K562 (cell line): ENCODE measurements around the gene LENG8. TPM values are rescaled to one million over a fixed set of nuclear protein-coding genes. Genes with fewer than 3 reads are reported as not detected.

ENCODE experiments used
- HMGN3 ChIP-seq: IDR thresholded peaks from 2 replicates; pipeline ENCODE4 v1.6.1; 2011; ENCODE audit warnings: borderline replicate concordance, low read depth, mild to moderate bottlenecking, mixed read lengths, low read length; ENCODE audit not compliant: insufficient read length; ENCODE audit errors: extremely low read depth
- POLR2H ChIP-seq: IDR thresholded peaks from 2 replicates; pipeline ENCODE4 v1.6.1; 2016; ENCODE audit warnings: missing genetic modification characterization, low read depth, mild to moderate bottlenecking, control low read depth, missing compliant biosample characterization, moderate library complexity
- SETDB1 ChIP-seq: IDR thresholded peaks from one replicate; pipeline ENCODE4 v1.6.1; 2012; ENCODE audit warnings: low read length, control low read depth, inconsistent platforms
- SMARCA5 ChIP-seq: fragments of 450-650 bp; IDR thresholded peaks from 2 replicates; pipeline ENCODE4 v1.6.1; 2016
- TFAM ChIP-seq: fragments of 250-450 bp; sonication (Bioruptor Pico); conservative IDR thresholded peaks from 2 replicates; pipeline ENCODE4 v1.5.0; 2021; ENCODE audit warnings: mild to moderate bottlenecking, moderate library complexity
- XRCC5 ChIP-seq: fragments of 200-400 bp; formaldehyde crosslinking; IDR thresholded peaks from 2 replicates; pipeline ENCODE4 v1.6.1; 2017; ENCODE audit warnings: low read depth, mild to moderate bottlenecking, low read length
- YY1 ChIP-seq, 3 experiments: IDR thresholded peaks; 2 replicates each; pipeline ENCODE4 v1.6.1; 2011; ENCODE audit warnings: low read length in 2 of 3, mild to moderate bottlenecking in 2 of 3, moderate library complexity in 2 of 3, borderline replicate concordance in 1 of 3, control low read depth in 1 of 3, low read depth in 1 of 3; ENCODE audit not compliant: insufficient read depth in 3 of 3, insufficient replicate concordance in 2 of 3, control insufficient read depth in 1 of 3, insufficient read length in 1 of 3; ENCODE audit errors: extremely low read depth in 1 of 3
- ZNF197 ChIP-seq: fragments of 200-800 bp; sonication (Bioruptor generic); IDR thresholded peaks from 2 replicates; pipeline ENCODE4 v1.6.1; 2016; ENCODE audit warnings: low read depth, missing genetic modification characterization, missing compliant biosample characterization
- ZNF282 ChIP-seq: sonication (generic); formaldehyde crosslinking; IDR thresholded peaks from 2 replicates; pipeline ENCODE4 v1.8.1; 2023; ENCODE audit warnings: missing genetic modification reagents
- ZNF384 ChIP-seq: IDR thresholded peaks from 2 replicates; pipeline ENCODE4 v1.6.1; 2012; ENCODE audit warnings: low read depth, low read length, improper control_type of control experiment
- ZNF41 ChIP-seq: fragments of 250-450 bp; sonication (Bioruptor Pico); conservative IDR thresholded peaks from 2 replicates; pipeline ENCODE4 v1.4.0; 2020; ENCODE audit warnings: mild to moderate bottlenecking
- polyA plus RNA-seq, 8 experiments: library from polyadenylated mRNA; depleted of rRNA in 4 of 8; stranded (reverse) in 5 of 8; unstranded in 3 of 8; fragments of >200 nt; fragmentation: Nextera tagmentation in 2 of 8; fragmentation: Illumina TruSeq in 1 of 8; extraction: Ambion mirVana in 2 of 8; extraction: Trizol in 1 of 8; gene quantifications; 2 replicates each; pipeline versions ENCODE4 v1.2.1 to v1.2.3, GENCODE V29; 2011 to 2014; ENCODE audit warnings: inconsistent platforms in 1 of 8, missing spikeins in 1 of 8
- total RNA-seq, 7 experiments: library from RNA; depleted of rRNA in 6 of 7; stranded (reverse); fragments of >200 nt in 6 of 7; fragmentation: Illumina TruSeq in 2 of 7; extraction: Trizol in 2 of 7; gene quantifications; 2 replicates each; pipeline versions ENCODE4 v1.2.1 to v1.2.3, GENCODE V29; 2011 to 2021; ENCODE audit warnings: low replicate concordance in 1 of 7
- TF ChIP-seq, protein P1 (sequence below): fragments of 200-600 bp; sonication (generic); IDR thresholded peaks from one replicate; pipeline ENCODE4 v1.6.1; 2012; ENCODE audit warnings: mild to moderate bottlenecking, low read depth, low read length, inconsistent platforms
- TF ChIP-seq, protein P2 (sequence below): sonication (generic); formaldehyde crosslinking; IDR thresholded peaks from 2 replicates; pipeline ENCODE4 v1.8.0; 2022; ENCODE audit warnings: mild to moderate bottlenecking, low read depth, missing genetic modification reagents

LENG8 gene
- total and polyA plus RNA-seq, 9 of the 15 experiments (the other 6 are each of a cell fraction or from before 2014, with no cell fraction given) = 0.74 to 146 (median 28.1) TPM

DNA sequence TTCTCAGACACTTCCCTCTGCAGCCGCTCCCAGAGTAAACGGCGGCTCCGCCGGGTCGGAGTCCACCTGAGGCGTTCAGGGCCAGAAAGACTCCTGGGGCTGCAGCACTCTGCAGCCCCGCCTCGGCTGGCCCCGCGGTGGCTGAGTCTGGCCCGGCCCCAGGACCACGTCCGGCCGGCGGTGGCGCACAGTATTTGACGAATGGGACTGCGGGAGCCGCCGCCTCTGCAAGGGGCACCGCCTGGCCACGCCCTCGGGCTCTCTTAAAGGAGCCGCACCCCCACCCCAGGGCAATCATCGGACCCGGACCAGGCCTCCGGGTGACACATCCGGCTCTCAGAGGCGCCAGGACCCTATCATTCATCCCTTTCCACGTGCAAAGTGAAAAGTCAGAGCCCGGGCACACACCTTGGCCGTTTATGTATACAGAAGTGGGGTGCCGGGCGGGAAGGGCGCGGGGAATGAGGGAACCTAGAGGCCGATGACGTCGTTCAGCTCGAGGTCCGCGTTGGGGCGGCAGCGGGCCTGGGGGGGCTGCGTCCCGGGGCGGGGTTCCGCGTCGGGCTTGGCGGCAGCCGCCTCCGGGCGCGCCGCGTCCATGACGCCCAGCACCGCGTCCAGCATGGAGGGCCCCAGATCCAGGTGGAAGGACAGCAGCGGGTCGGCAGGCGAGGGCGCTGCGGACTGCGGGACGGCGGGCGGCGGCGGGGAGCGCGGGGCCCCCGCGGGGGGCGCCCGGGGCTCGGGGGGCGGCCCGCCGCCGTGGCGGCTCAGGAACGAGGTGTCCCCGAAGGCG is 15.8 kb downstream of the LENG8 start (continued):
- TF ChIP-seq HMGN3 (peak; percentile 48), ZNF41 (CRISPR knock-in tag) (no peak), ZNF197 (CRISPR knock-in tag) (no peak), ZNF282 (no peak), POLR2H (tag) (no peak), SETDB1 (no peak), TFAM (CRISPR knock-in tag) (no peak), XRCC5 (0 out of 2 replicates have a peak, but pooled peaks have one; percentile 56), YY1 (IDR thresholded peaks at IDR 0.05; ENCODE audit: borderline replicate concordance in 1 of 3, control insufficient read depth in 1 of 3, extremely low read depth in 1 of 3, insufficient read depth in 3 of 3, insufficient read length in 1 of 3, insufficient replicate concordance in 2 of 3, low read depth in 1 of 3, low read length in 2 of 3) (no peak), SMARCA5 (no peak), ZNF384 (0 out of 2 replicates have a peak, but pooled peaks have one; percentile 9)
- TF ChIP-seq, protein P1, sequence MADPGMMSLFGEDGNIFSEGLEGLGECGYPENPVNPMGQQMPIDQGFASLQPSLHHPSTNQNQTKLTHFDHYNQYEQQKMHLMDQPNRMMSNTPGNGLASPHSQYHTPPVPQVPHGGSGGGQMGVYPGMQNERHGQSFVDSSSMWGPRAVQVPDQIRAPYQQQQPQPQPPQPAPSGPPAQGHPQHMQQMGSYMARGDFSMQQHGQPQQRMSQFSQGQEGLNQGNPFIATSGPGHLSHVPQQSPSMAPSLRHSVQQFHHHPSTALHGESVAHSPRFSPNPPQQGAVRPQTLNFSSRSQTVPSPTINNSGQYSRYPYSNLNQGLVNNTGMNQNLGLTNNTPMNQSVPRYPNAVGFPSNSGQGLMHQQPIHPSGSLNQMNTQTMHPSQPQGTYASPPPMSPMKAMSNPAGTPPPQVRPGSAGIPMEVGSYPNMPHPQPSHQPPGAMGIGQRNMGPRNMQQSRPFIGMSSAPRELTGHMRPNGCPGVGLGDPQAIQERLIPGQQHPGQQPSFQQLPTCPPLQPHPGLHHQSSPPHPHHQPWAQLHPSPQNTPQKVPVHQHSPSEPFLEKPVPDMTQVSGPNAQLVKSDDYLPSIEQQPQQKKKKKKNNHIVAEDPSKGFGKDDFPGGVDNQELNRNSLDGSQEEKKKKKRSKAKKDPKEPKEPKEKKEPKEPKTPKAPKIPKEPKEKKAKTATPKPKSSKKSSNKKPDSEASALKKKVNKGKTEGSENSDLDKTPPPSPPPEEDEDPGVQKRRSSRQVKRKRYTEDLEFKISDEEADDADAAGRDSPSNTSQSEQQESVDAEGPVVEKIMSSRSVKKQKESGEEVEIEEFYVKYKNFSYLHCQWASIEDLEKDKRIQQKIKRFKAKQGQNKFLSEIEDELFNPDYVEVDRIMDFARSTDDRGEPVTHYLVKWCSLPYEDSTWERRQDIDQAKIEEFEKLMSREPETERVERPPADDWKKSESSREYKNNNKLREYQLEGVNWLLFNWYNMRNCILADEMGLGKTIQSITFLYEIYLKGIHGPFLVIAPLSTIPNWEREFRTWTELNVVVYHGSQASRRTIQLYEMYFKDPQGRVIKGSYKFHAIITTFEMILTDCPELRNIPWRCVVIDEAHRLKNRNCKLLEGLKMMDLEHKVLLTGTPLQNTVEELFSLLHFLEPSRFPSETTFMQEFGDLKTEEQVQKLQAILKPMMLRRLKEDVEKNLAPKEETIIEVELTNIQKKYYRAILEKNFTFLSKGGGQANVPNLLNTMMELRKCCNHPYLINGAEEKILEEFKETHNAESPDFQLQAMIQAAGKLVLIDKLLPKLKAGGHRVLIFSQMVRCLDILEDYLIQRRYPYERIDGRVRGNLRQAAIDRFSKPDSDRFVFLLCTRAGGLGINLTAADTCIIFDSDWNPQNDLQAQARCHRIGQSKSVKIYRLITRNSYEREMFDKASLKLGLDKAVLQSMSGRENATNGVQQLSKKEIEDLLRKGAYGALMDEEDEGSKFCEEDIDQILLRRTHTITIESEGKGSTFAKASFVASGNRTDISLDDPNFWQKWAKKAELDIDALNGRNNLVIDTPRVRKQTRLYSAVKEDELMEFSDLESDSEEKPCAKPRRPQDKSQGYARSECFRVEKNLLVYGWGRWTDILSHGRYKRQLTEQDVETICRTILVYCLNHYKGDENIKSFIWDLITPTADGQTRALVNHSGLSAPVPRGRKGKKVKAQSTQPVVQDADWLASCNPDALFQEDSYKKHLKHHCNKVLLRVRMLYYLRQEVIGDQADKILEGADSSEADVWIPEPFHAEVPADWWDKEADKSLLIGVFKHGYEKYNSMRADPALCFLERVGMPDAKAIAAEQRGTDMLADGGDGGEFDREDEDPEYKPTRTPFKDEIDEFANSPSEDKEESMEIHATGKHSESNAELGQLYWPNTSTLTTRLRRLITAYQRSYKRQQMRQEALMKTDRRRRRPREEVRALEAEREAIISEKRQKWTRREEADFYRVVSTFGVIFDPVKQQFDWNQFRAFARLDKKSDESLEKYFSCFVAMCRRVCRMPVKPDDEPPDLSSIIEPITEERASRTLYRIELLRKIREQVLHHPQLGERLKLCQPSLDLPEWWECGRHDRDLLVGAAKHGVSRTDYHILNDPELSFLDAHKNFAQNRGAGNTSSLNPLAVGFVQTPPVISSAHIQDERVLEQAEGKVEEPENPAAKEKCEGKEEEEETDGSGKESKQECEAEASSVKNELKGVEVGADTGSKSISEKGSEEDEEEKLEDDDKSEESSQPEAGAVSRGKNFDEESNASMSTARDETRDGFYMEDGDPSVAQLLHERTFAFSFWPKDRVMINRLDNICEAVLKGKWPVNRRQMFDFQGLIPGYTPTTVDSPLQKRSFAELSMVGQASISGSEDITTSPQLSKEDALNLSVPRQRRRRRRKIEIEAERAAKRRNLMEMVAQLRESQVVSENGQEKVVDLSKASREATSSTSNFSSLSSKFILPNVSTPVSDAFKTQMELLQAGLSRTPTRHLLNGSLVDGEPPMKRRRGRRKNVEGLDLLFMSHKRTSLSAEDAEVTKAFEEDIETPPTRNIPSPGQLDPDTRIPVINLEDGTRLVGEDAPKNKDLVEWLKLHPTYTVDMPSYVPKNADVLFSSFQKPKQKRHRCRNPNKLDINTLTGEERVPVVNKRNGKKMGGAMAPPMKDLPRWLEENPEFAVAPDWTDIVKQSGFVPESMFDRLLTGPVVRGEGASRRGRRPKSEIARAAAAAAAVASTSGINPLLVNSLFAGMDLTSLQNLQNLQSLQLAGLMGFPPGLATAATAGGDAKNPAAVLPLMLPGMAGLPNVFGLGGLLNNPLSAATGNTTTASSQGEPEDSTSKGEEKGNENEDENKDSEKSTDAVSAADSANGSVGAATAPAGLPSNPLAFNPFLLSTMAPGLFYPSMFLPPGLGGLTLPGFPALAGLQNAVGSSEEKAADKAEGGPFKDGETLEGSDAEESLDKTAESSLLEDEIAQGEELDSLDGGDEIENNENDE = no peak
- TF ChIP-seq, protein P2, sequence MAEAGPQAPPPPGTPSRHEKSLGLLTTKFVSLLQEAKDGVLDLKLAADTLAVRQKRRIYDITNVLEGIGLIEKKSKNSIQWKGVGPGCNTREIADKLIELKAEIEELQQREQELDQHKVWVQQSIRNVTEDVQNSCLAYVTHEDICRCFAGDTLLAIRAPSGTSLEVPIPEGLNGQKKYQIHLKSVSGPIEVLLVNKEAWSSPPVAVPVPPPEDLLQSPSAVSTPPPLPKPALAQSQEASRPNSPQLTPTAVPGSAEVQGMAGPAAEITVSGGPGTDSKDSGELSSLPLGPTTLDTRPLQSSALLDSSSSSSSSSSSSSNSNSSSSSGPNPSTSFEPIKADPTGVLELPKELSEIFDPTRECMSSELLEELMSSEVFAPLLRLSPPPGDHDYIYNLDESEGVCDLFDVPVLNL = no peak
